BE2C (cell line): ENCODE measurements around the gene RPS25.
"Not testable (repeated sequence)": the region's sequence is repeated elsewhere in the genome, so short reads cannot be mapped to it uniquely, and the experiment has no call there.

Source experiments
- DNase-seq: peaks from one replicate; pipeline ENCODE4 v3.0.0-alpha.2; 2020
- H3K27me3 ChIP-seq: fragments of 250-450 bp; sonication (Bioruptor Pico); 2 replicates; pipeline ENCODE4 v1.5.1; 2020; ENCODE audit warnings: mild to moderate bottlenecking
- H3K36me3 ChIP-seq: fragments of 250-450 bp; sonication (Bioruptor Pico); 2 replicates; pipeline ENCODE4 v1.5.1; 2020; ENCODE audit warnings: mild to moderate bottlenecking
- H3K4me1 ChIP-seq: fragments of 250-450 bp; sonication (Bioruptor Pico); 2 replicates; pipeline ENCODE4 v1.5.1; 2020
- H3K4me3 ChIP-seq: 2 replicates; pipeline ENCODE4 v1.5.1; 2011; ENCODE audit warnings: low read depth, low read length
- H3K9me3 ChIP-seq: fragments of 250-450 bp; sonication (Bioruptor Pico); 2 replicates; pipeline ENCODE4 v1.5.1; 2020
- CTCF ChIP-seq: IDR thresholded peaks from 2 replicates; pipeline ENCODE4 v1.5.1; 2012; ENCODE audit warnings: mild to moderate bottlenecking, low read depth, low read length

Gene RPS25

DNA sequence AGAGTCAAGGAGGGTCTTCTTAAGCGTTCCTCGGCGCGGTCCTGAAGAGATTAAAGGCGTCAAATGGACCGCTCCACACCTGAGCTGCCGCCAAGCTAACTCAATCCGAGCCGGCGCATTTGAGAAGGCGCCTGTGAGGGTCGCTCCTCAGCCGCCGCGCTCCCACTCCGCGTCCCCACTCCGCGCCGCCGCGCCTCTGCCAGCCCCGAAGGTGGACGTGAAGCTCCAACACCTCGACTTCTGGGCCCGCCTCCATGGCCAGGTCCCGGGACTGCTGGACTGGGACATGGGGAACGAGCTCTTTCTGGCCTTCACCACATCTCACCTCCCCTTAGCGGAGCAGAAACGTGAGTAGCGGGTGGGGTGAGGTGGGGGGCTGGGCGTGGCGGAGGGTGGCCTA lies 46.5 kb downstream of the RPS25 start, which contains the start of gene FOXR1:
Gene FOXR1 (plus strand): TSS at position 116 of the 400 bp plus-strand sequence. CDS start 171 bp downstream, at position 287.
- H3K4me1 ChIP-seq = no peaks in the 10 kb centered on the region
- no peaks in the 10 kb centered on the region for H3K27me3 ChIP-seq
- H3K4me3 ChIP-seq = no peak within 1 kb of the TSS
- no peaks in the 10 kb centered on the region for H3K9me3 ChIP-seq
- no peak for DNase-seq
- no peaks in the 10 kb centered on the region for H3K36me3 ChIP-seq
- TF ChIP-seq CTCF = no peak

DNA sequence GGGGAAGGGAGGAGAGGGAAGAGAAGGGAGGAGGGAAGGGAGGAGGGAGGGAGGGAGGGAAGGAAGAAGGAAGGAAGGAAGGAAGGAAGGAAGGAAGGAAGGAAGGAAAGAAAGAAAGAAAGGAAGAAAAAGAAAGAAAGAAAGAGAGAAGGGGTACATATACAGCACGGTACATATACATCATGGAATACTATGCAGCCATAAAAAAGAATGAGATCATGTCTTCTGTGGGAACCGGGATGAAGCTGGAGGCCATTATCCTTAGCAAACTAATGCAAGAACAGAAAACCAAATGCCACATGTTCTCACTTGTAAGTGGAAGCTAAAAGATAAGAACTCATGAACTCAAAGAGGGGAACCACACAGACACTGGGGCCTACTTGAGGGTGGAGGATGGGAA lies 48.6 kb downstream of the RPS25 start:
- not testable (repeated sequence) for H3K9me3 ChIP-seq, H3K27me3 ChIP-seq, H3K4me1 ChIP-seq, DNase-seq, H3K4me3 ChIP-seq, H3K36me3 ChIP-seq
